Colonic mucosa (tissue), 4 donors: Measurements from ENCODE around the gene LHPP. TPM values are rescaled to one million over a fixed set of nuclear protein-coding genes. Genes with fewer than 3 reads are reported as not detected.

ENCODE experiments used
- DNase-seq: peaks from one replicate; pipeline ENCODE4 v3.0.0-alpha.2; 2020
- H3K27ac ChIP-seq: fragments of 200-600 bp; one replicate; pipeline ENCODE4 v1.8.0; 2021
- H3K27me3 ChIP-seq: fragments of 200-600 bp; one replicate; pipeline ENCODE4 v1.8.0; 2021
- H3K36me3 ChIP-seq: fragments of 200-600 bp; one replicate; pipeline ENCODE4 v1.8.0; 2021
- H3K4me1 ChIP-seq: fragments of 200-600 bp; one replicate; pipeline ENCODE4 v1.8.0; 2021; ENCODE audit warnings: mild to moderate bottlenecking
- H3K4me3 ChIP-seq: fragments of 200-600 bp; one replicate; pipeline ENCODE4 v1.8.0; 2021
- H3K9ac ChIP-seq, 2 donors: one replicate each; pipeline ENCODE4 v1.7.0; 2013; ENCODE audit warnings: control low read depth in 2 of 2, low read depth in 2 of 2, low read length in 2 of 2
- H3K9me3 ChIP-seq: fragments of 200-600 bp; one replicate; pipeline ENCODE4 v1.8.0; 2021
- intact Hi-C: fragments of 100-400 bp; cut with DNase I; formaldehyde crosslinking; loops from one replicate; pipeline ENCODE4 v1.14.1; 2022
- total RNA-seq, 2 donors: library from RNA; stranded (reverse); fragmentation: NEBNext Ultra II Directional in 1 of 2; extraction: Animal tissue kit (Norgen Biotek cat#: 25700) in 1 of 2; gene quantifications; one replicate each; pipeline ENCODE4 v1.2.1, GENCODE V29; 2021
- TF ChIP-seq, protein P1 (sequence below): fragments of 200-600 bp; IDR thresholded peaks from one replicate; pipeline ENCODE4 v1.8.0; 2022; ENCODE audit warnings: antibody characterized with exemption, mild to moderate bottlenecking
- donor health status: healthy.
- donor health status: DM: no; HTN: no; CAD: no.
- donor health status: DM: no; HTN: no; CAD: no.

Gene LHPP
- total RNA-seq, 2 donors from 2014 or later: 12.8 to 24.6 TPM

DNA sequence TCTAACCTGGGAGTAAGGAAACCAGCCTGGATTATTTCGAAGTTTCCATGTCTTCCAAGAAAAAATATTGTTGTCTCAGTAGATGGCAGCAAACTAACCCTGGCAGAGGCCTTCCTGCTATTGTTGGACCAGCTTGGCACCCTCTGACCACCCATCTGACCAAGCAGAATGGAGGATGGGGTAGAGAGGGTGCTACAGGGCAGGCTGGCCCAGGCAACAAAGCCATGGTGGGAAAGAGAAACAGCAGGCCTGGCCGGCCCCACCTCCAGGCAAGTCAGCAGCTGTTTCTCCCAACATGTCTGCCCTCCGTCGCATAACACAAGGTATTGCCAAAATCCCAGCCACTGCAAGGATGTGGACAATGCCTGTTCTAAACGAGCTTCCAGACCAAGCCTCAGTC, 187.6 kb downstream of the LHPP start:
- Histone ChIP-seq H3K4me3 (no peak overlapping the region), H3K9me3 (no peaks in the 10 kb centered on the region), H3K27me3 (no peaks in the 10 kb centered on the region), H3K27ac (peak overlapping the region; percentile 71), H3K4me1 (peaks cover 27% of the 10 kb centered on the region), H3K9ac (peak overlapping the region in 1 of 2 donors; percentile 2), H3K36me3 (no peaks in the 10 kb centered on the region)
- intact Hi-C loops: loop anchor here (5.0 kb wide), 1 partner anchor 93 kb away; the partner anchor contains the start of gene FAM53B
- TF ChIP-seq, protein P1, sequence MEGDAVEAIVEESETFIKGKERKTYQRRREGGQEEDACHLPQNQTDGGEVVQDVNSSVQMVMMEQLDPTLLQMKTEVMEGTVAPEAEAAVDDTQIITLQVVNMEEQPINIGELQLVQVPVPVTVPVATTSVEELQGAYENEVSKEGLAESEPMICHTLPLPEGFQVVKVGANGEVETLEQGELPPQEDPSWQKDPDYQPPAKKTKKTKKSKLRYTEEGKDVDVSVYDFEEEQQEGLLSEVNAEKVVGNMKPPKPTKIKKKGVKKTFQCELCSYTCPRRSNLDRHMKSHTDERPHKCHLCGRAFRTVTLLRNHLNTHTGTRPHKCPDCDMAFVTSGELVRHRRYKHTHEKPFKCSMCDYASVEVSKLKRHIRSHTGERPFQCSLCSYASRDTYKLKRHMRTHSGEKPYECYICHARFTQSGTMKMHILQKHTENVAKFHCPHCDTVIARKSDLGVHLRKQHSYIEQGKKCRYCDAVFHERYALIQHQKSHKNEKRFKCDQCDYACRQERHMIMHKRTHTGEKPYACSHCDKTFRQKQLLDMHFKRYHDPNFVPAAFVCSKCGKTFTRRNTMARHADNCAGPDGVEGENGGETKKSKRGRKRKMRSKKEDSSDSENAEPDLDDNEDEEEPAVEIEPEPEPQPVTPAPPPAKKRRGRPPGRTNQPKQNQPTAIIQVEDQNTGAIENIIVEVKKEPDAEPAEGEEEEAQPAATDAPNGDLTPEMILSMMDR: no peak
- no peak for DNase-seq

DNA sequence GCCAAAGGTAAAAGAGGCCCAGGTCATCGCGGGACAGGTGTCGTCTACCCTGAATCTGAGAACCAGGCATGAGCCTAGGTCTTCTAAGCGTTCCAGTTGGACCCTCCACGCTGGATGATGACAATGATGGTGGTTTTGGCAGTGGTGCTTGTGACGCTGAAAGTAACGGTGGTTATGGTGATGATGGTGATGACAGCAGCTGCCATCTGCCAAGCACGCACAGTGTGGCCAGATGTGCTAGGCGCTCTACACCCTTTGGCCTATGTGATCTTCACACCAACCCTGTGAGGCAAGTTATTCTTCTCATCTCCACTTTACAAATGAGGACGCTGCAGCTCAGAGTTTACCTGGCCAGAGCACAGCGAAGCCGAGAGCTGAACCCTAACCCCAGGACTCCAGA, 188.6 kb downstream of the LHPP start:
- no peak for DNase-seq
- H3K9ac ChIP-seq: no peak overlapping the region
- TF ChIP-seq, protein P1: no peak
- H3K4me1 ChIP-seq: peaks cover 27% of the 10 kb centered on the region
- H3K27me3 ChIP-seq: no peaks in the 10 kb centered on the region
- H3K4me3 ChIP-seq: no peak overlapping the region
- intact Hi-C loops: no loop called here
- no peaks in the 10 kb centered on the region for H3K9me3 ChIP-seq
- no peak overlapping the region for H3K27ac ChIP-seq
- no peaks in the 10 kb centered on the region for H3K36me3 ChIP-seq

DNA sequence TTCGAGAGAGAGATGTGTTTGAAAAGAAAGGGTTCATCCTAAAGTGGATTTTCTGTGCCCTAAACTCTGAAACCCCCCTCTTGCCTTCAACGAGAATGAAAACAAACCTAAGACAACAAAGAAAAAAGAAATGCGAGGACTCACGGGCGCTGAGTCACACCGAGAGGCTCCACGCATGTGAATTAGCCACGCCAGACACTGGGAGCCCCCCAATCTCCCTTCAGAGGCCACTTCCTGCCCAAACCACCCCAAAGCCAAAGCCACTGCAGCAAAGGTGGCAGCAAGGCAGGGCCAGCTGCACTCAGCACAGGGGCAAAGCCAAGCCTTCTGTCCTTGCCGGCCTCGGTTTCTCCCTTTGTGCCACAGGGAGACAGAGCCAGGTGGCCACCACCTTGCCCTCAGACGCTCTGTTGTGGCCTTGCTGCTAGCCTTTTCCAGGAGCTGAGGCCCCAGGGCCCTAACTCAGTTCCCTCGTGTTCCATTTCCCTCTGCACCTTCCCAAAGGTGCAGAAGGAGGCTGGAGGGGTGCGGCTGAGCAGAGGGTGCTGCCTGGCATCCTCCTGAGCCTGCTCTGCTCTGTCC, 189.3 kb downstream of the LHPP start:
- no peak for DNase-seq

GRCh38 chr10:124651402-124651891, 189.8 kb downstream of the LHPP start:
- intact Hi-C loops: no loop called here
- H3K36me3 ChIP-seq: no peaks in the 10 kb centered on the region
- H3K27ac ChIP-seq: no peak overlapping the region
- peaks cover 23% of the 10 kb centered on the region for H3K4me1 ChIP-seq
- H3K9me3 ChIP-seq: no peaks in the 10 kb centered on the region
- TF ChIP-seq, protein P1: no peak
- H3K9ac ChIP-seq: no peak overlapping the region
- H3K27me3 ChIP-seq: no peaks in the 10 kb centered on the region
- H3K4me3 ChIP-seq: no peak overlapping the region
- no peak for DNase-seq

More for the DNA sequence above, 189.3 kb downstream of the LHPP start:
- H3K4me1 ChIP-seq: peaks cover 27% of the 10 kb centered on the region
- no peaks in the 10 kb centered on the region for H3K36me3 ChIP-seq
- no peak overlapping the region for H3K9ac ChIP-seq
- no peaks in the 10 kb centered on the region for H3K9me3 ChIP-seq
- H3K27ac ChIP-seq: no peak overlapping the region
- no peak overlapping the region for H3K4me3 ChIP-seq
- no peaks in the 10 kb centered on the region for H3K27me3 ChIP-seq
- intact Hi-C loops: no loop called here
- TF ChIP-seq, protein P1: no peak

GRCh38 chr10:124652200-124652599, 190.6 kb downstream of the LHPP start:
- TF ChIP-seq, protein P1: no peak
- no peak overlapping the region for H3K4me3 ChIP-seq
- no peaks in the 10 kb centered on the region for H3K9me3 ChIP-seq
- H3K27ac ChIP-seq: no peak overlapping the region
- H3K36me3 ChIP-seq: no peaks in the 10 kb centered on the region
- H3K27me3 ChIP-seq: no peaks in the 10 kb centered on the region
- no peak for DNase-seq
- intact Hi-C loops: no loop called here
- H3K4me1 ChIP-seq: peaks cover 16% of the 10 kb centered on the region
- no peak overlapping the region for H3K9ac ChIP-seq
